ENCODE measurements around the gene RAD21L1.

- TF ChIP-seq, protein P1, sequence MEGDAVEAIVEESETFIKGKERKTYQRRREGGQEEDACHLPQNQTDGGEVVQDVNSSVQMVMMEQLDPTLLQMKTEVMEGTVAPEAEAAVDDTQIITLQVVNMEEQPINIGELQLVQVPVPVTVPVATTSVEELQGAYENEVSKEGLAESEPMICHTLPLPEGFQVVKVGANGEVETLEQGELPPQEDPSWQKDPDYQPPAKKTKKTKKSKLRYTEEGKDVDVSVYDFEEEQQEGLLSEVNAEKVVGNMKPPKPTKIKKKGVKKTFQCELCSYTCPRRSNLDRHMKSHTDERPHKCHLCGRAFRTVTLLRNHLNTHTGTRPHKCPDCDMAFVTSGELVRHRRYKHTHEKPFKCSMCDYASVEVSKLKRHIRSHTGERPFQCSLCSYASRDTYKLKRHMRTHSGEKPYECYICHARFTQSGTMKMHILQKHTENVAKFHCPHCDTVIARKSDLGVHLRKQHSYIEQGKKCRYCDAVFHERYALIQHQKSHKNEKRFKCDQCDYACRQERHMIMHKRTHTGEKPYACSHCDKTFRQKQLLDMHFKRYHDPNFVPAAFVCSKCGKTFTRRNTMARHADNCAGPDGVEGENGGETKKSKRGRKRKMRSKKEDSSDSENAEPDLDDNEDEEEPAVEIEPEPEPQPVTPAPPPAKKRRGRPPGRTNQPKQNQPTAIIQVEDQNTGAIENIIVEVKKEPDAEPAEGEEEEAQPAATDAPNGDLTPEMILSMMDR (IDR thresholded peaks at IDR 0.05; ENCODE audit: poor library complexity, severe bottlenecking): no peak
- TF ChIP-seq MXI1 (conservative IDR thresholded peaks at IDR 0.05; ENCODE audit: poor library complexity, severe bottlenecking): no peak
- no peak for TF ChIP-seq POLR2AphosphoS5 (IDR thresholded peaks at IDR 0.05)
Observed at GRCh38 chr20:1232286-1233111, 6.7 kb downstream of the RAD21L1 start.

All from neural cell (in vitro differentiated cells).